Nephron (organoid): ENCODE results near the gene PPP1R14D.

Source experiments
- H3K27ac Mint-ChIP-seq, 3 experiments: 2 replicates each; pipeline ENCODE4 v1.8.0; 2020; ENCODE audit warnings: mixed read lengths in 3 of 3, mild to moderate bottlenecking in 2 of 3, moderate library complexity in 1 of 3
- H3K27me3 Mint-ChIP-seq: 2 replicates; pipeline ENCODE4 v1.8.0; 2021; ENCODE audit warnings: low read depth, mild to moderate bottlenecking, moderate library complexity, mixed read lengths
- H3K36me3 Mint-ChIP-seq: 2 replicates; pipeline ENCODE4 v1.8.0; 2020; ENCODE audit warnings: low read depth, mixed read lengths
- H3K4me1 Mint-ChIP-seq: 2 replicates; pipeline ENCODE4 v1.8.0; 2020; ENCODE audit warnings: mixed read lengths
- H3K4me3 Mint-ChIP-seq, 3 experiments: 2 replicates each; pipeline ENCODE4 v1.8.0; 2020; ENCODE audit warnings: mild to moderate bottlenecking in 3 of 3, mixed read lengths in 3 of 3, moderate library complexity in 2 of 3
- H3K9me3 Mint-ChIP-seq: 2 replicates; pipeline ENCODE4 v1.8.0; 2020; ENCODE audit warnings: mixed read lengths
- CTCF ChIP-seq, 3 experiments: fragments of 200-600 bp; sonication (generic); IDR thresholded peaks; one replicate each; pipeline ENCODE4 v1.5.0; 2021; ENCODE audit warnings: antibody characterized with exemption in 3 of 3; ENCODE audit not compliant: unreplicated experiment in 3 of 3

Gene PPP1R14D

GRCh38 chr15:40843261-40843884, 14.9 kb upstream of the PPP1R14D start:
- no peaks in the 10 kb centered on the region for H3K9me3 Mint-ChIP-seq
- H3K4me3 Mint-ChIP-seq: peak overlapping the region; percentile 86 to 91 (median 87)
- no peaks in the 10 kb centered on the region for H3K36me3 Mint-ChIP-seq
- TF ChIP-seq CTCF (IDR thresholded peaks at IDR 0.05; ENCODE audit: unreplicated experiment in 3 of 3): no peak
- peaks cover 77% of the 10 kb centered on the region for H3K27me3 Mint-ChIP-seq
- H3K27ac Mint-ChIP-seq: peak overlapping the region; percentile 76 to 94 (median 87)
- peaks cover 26% of the 10 kb centered on the region for H3K4me1 Mint-ChIP-seq

GRCh38 chr15:40841741-40842140, 13.2 kb upstream of the PPP1R14D start:
- Mint-ChIP-seq H3K27ac (no peak overlapping the region), H3K4me3 (peak overlapping the region in 1 of 3 experiments; percentile 19), H3K9me3 (no peaks in the 10 kb centered on the region), H3K36me3 (no peaks in the 10 kb centered on the region), H3K4me1 (peaks cover 13% of the 10 kb centered on the region), H3K27me3 (peaks cover 66% of the 10 kb centered on the region)
- TF ChIP-seq CTCF (IDR thresholded peaks at IDR 0.05; ENCODE audit: unreplicated experiment in 3 of 3): no peak

GRCh38 chr15:40838756-40839155, 10.2 kb upstream of the PPP1R14D start:
- H3K4me3 Mint-ChIP-seq: no peak overlapping the region
- no peak for TF ChIP-seq CTCF (IDR thresholded peaks at IDR 0.05; ENCODE audit: unreplicated experiment in 3 of 3)
- H3K9me3 Mint-ChIP-seq: no peaks in the 10 kb centered on the region
- H3K27ac Mint-ChIP-seq: no peak overlapping the region
- peaks cover 43% of the 10 kb centered on the region for H3K27me3 Mint-ChIP-seq
- peaks cover 5% of the 10 kb centered on the region for H3K4me1 Mint-ChIP-seq
- no peaks in the 10 kb centered on the region for H3K36me3 Mint-ChIP-seq

GRCh38 chr15:40836020-40836419, 7.5 kb upstream of the PPP1R14D start:
- Mint-ChIP-seq H3K9me3 (no peaks in the 10 kb centered on the region), H3K4me1 (no peaks in the 10 kb centered on the region), H3K36me3 (peaks cover 5% of the 10 kb centered on the region), H3K4me3 (no peak overlapping the region), H3K27me3 (peaks cover 18% of the 10 kb centered on the region), H3K27ac (no peak overlapping the region)
- no peak for TF ChIP-seq CTCF (IDR thresholded peaks at IDR 0.05; ENCODE audit: unreplicated experiment in 3 of 3)

GRCh38 chr15:40832903-40833302, 4.4 kb upstream of the PPP1R14D start:
- peaks cover 5% of the 10 kb centered on the region for H3K36me3 Mint-ChIP-seq
- no peak overlapping the region for H3K4me3 Mint-ChIP-seq
- H3K9me3 Mint-ChIP-seq: no peaks in the 10 kb centered on the region
- TF ChIP-seq CTCF (IDR thresholded peaks at IDR 0.05; ENCODE audit: unreplicated experiment in 3 of 3): no peak
- no peak overlapping the region for H3K27ac Mint-ChIP-seq
- peaks cover 4% of the 10 kb centered on the region for H3K27me3 Mint-ChIP-seq
- H3K4me1 Mint-ChIP-seq: no peaks in the 10 kb centered on the region

GRCh38 chr15:40831861-40832260, 3.4 kb upstream of the PPP1R14D start:
- Mint-ChIP-seq H3K27me3 (peaks cover 4% of the 10 kb centered on the region), H3K36me3 (peaks cover 5% of the 10 kb centered on the region), H3K4me3 (no peak overlapping the region), H3K4me1 (no peaks in the 10 kb centered on the region), H3K27ac (no peak overlapping the region), H3K9me3 (no peaks in the 10 kb centered on the region)
- no peak for TF ChIP-seq CTCF (IDR thresholded peaks at IDR 0.05; ENCODE audit: unreplicated experiment in 3 of 3)
